Esophagus (tissue), 2 donors: ENCODE results near the gene TMEM232. TPM values are rescaled to one million over a fixed set of nuclear protein-coding genes. Genes with fewer than 3 reads are reported as not detected.

ENCODE experiments used
- H3K27ac ChIP-seq, 2 donors: one replicate each; pipeline ENCODE4 v1.5.1; 2013; ENCODE audit warnings: low read depth in 2 of 2, mild to moderate bottlenecking in 2 of 2, inconsistent platforms in 1 of 2, low read length in 1 of 2, moderate library complexity in 1 of 2
- H3K27me3 ChIP-seq, 2 donors: one replicate each; pipeline ENCODE4 v1.6.1; 2013; ENCODE audit warnings: low read length in 2 of 2, control low read depth in 1 of 2, mild to moderate bottlenecking in 1 of 2; ENCODE audit not compliant: insufficient read depth in 2 of 2, control insufficient read depth in 1 of 2
- H3K36me3 ChIP-seq, 2 donors: one replicate each; pipeline ENCODE4 v1.6.1; 2013; ENCODE audit warnings: low read length in 1 of 2; ENCODE audit not compliant: control insufficient read depth in 2 of 2, insufficient read depth in 2 of 2
- H3K4me1 ChIP-seq, 2 donors: one replicate each; pipeline ENCODE4 v1.6.1; 2013; ENCODE audit warnings: low read length in 1 of 2; ENCODE audit not compliant: control insufficient read depth in 2 of 2, insufficient read depth in 2 of 2
- H3K4me3 ChIP-seq, 2 donors: one replicate each; pipeline ENCODE4 v1.5.1; 2013; ENCODE audit warnings: low read length in 2 of 2, mild to moderate bottlenecking in 2 of 2, low read depth in 1 of 2, moderate library complexity in 1 of 2
- H3K9me3 ChIP-seq, 2 donors: one replicate each; pipeline ENCODE4 v1.6.1; 2013; ENCODE audit warnings: mild to moderate bottlenecking in 2 of 2, low read depth in 1 of 2, low read length in 1 of 2, moderate library complexity in 1 of 2; ENCODE audit not compliant: control insufficient read depth in 2 of 2, insufficient read depth in 1 of 2
- WGBS, 2 donors: extraction: QIAGEN DNeasy Blood & Tissue Kit; methylation state at CpG; one replicate each; pipeline ENCODE4 v1.1.7; 2013; 5-methylcytosine and 5-hydroxymethylcytosine counted together
- polyA plus RNA-seq, 2 donors: library from polyadenylated mRNA; stranded (reverse); fragments of 200-250 nt; gene quantifications; one replicate each; pipeline ENCODE4 v1.2.3, GENCODE V29; 2013
- donor health status: healthy with polysubstance abuse.
- donor health status: Bipolar disorder and iron deficiency.

TMEM232 gene
- polyA plus RNA-seq, 2 donors: 0.49 to 0.65 TPM

- no peaks in the 10 kb centered on the region for H3K27me3 ChIP-seq
- no peaks in the 10 kb centered on the region for H3K36me3 ChIP-seq
- no peaks in the 10 kb centered on the region for H3K9me3 ChIP-seq
- no peak overlapping the region for H3K4me3 ChIP-seq
- no peaks in the 10 kb centered on the region for H3K4me1 ChIP-seq
- WGBS, 2 donors: 51 to 60% methylated on average over 4 of the region's 4 CpGs
- no peak overlapping the region for H3K27ac ChIP-seq
Measured at GRCh38 chr5:110376281-110376951, 350.1 kb downstream of the TMEM232 start.

GRCh38 chr5:110371725-110372041, 354.8 kb downstream of the TMEM232 start:
- H3K9me3 ChIP-seq: no peaks in the 10 kb centered on the region
- no peak overlapping the region for H3K4me3 ChIP-seq
- H3K4me1 ChIP-seq: no peaks in the 10 kb centered on the region
- no peaks in the 10 kb centered on the region for H3K36me3 ChIP-seq
- WGBS, 2 donors: 88 to 89% methylated on average over 3 of the region's 3 CpGs
- no peaks in the 10 kb centered on the region for H3K27me3 ChIP-seq
- H3K27ac ChIP-seq: no peak overlapping the region

- H3K9me3 ChIP-seq: no peaks in the 10 kb centered on the region
- 31 to 34% methylated on average over 1 of the region's 1 CpG for WGBS, 2 donors
- no peaks in the 10 kb centered on the region for H3K27me3 ChIP-seq
Measured at GRCh38 chr5:110371011-110371724, 355.3 kb downstream of the TMEM232 start.

More at GRCh38 chr5:110371011-110371724, 355.3 kb downstream of the TMEM232 start:
- no peaks in the 10 kb centered on the region for H3K4me1 ChIP-seq
- no peaks in the 10 kb centered on the region for H3K36me3 ChIP-seq
- H3K27ac ChIP-seq: no peak overlapping the region
- H3K4me3 ChIP-seq: no peak overlapping the region

Other genes with a start within 250 kb of the TMEM232 start
- 10 to 100 TPM in 1 of 2 donors, 1 to 10 TPM in 1; 8.0 to 16.7 TPM for gene SLC25A46, start 12.3 kb upstream of the TMEM232 start, polyA plus RNA-seq